SK-N-SH (cell line): Measurements from ENCODE around the gene PHF12. TPM values are rescaled to one million over a fixed set of nuclear protein-coding genes. Genes with fewer than 3 reads are reported as not detected.

Experiments
- CTCF ChIA-PET: fragments of 300-600, 350-600 bp; formaldehyde crosslinking; extraction: SDS; loops from one replicate; lab custom pipeline; 2021; lab: Yijun Ruan, JAX
- POLR2A ChIA-PET: fragments of 350-600 bp; sonication (Branson Sonifier 250); formaldehyde crosslinking; extraction: SDS; loops from one replicate; lab custom pipeline; 2020; ENCODE audit warnings: antibody characterized with exemption, inconsistent platforms; lab: Yijun Ruan, JAX
- DNase-seq: peaks from one replicate; pipeline ENCODE4 v3.0.0; 2012
- H2AFZ ChIP-seq: fragments of 200-600 bp; sonication (generic); 2 replicates; pipeline ENCODE4 v1.8.1; 2016; ENCODE audit warnings: antibody characterized with exemption, mild to moderate bottlenecking, low read depth
- H3F3A ChIP-seq: fragments of 200-600 bp; sonication (generic); replicated peaks from 2 replicates; pipeline ENCODE3; 2016; ENCODE audit warnings: antibody characterized with exemption, mild to moderate bottlenecking; ENCODE audit not compliant: insufficient read depth
- H3K27ac ChIP-seq, 2 experiments: fragments of 200-500 bp in 1 of 2; fragments of 200-600 bp in 1 of 2; sonication (Bioruptor generic) in 1 of 2; sonication (generic), shearing (Covaris generic) in 1 of 2; 2 replicates each; pipeline versions ENCODE4 v1.5.1 to v1.6.1; 2014 to 2016; ENCODE audit warnings: low read depth in 2 of 2, inconsistent platforms in 1 of 2, low read length in 1 of 2, mild to moderate bottlenecking in 1 of 2, mixed read lengths in 1 of 2
- H3K27me3 ChIP-seq: fragments of 200-600 bp; sonication (generic), shearing (Covaris generic); 2 replicates; pipeline ENCODE4 v1.6.1; 2016; ENCODE audit warnings: mixed run types; ENCODE audit not compliant: insufficient read depth
- H3K36me3 ChIP-seq, 2 experiments: fragments of 200-500 bp in 1 of 2; fragments of 200-600 bp in 1 of 2; sonication (Bioruptor generic) in 1 of 2; sonication (generic) in 1 of 2; replicated peaks in 1 of 2; 2 replicates each; pipeline versions ENCODE3 to v1.5.1; 2014 to 2016; ENCODE audit warnings: low read length in 1 of 2, mild to moderate bottlenecking in 1 of 2; ENCODE audit not compliant: insufficient read depth in 2 of 2, control insufficient read depth in 1 of 2
- H3K4me1 ChIP-seq, 2 experiments: fragments of 200-500 bp in 1 of 2; fragments of 200-600 bp in 1 of 2; sonication (Bioruptor generic) in 1 of 2; sonication (generic), shearing (Covaris generic) in 1 of 2; 2 replicates each; pipeline versions ENCODE4 v1.5.1 to v1.6.1; 2014 to 2016; ENCODE audit warnings: low read depth in 1 of 2, low read length in 1 of 2, mixed run types in 1 of 2; ENCODE audit not compliant: insufficient read depth in 2 of 2, control insufficient read depth in 1 of 2
- H3K4me2 ChIP-seq: fragments of 200-600 bp; sonication (generic), shearing (Covaris generic); 2 replicates; pipeline ENCODE4 v1.6.1; 2017; ENCODE audit warnings: mixed run types
- H3K4me3 ChIP-seq, 2 experiments: fragments of 200-500 bp in 1 of 2; fragments of 200-600 bp in 1 of 2; sonication (Bioruptor generic) in 1 of 2; sonication (generic), shearing (Covaris generic) in 1 of 2; 2 replicates each; pipeline versions ENCODE4 v1.5.1 to v1.8.1; 2014 to 2016; ENCODE audit warnings: low read depth in 2 of 2, inconsistent platforms in 1 of 2, low read length in 1 of 2, mild to moderate bottlenecking in 1 of 2, mixed read lengths in 1 of 2, moderate library complexity in 1 of 2
- H3K79me2 ChIP-seq: fragments of 200-600 bp; sonication (generic); 2 replicates; pipeline ENCODE4 v1.8.1; 2017; ENCODE audit warnings: mild to moderate bottlenecking; ENCODE audit not compliant: insufficient read depth
- H3K9ac ChIP-seq: fragments of 200-600 bp; sonication (generic); 2 replicates; pipeline ENCODE4 v1.6.1; 2017; ENCODE audit warnings: mixed run types
- H3K9me2 ChIP-seq: fragments of 200-600 bp; sonication (generic); 2 replicates; pipeline ENCODE4 v1.6.1; 2017; ENCODE audit warnings: mixed run types
- H3K9me3 ChIP-seq: fragments of 200-600 bp; sonication (generic); 2 replicates; pipeline ENCODE4 v1.6.1; 2017; ENCODE audit warnings: mixed run types, mild to moderate bottlenecking, moderate library complexity
- H4K20me1 ChIP-seq: fragments of 200-600 bp; sonication (generic); 2 replicates; pipeline ENCODE4 v1.6.1; 2017; ENCODE audit warnings: mild to moderate bottlenecking, mixed run types; ENCODE audit not compliant: insufficient read depth
- CHD2 ChIP-seq: fragments of 150-350 bp; IDR thresholded peaks from 2 replicates; pipeline ENCODE4 v1.6.1; 2018; ENCODE audit warnings: low read length; ENCODE audit not compliant: partially characterized antibody
- ELF1 ChIP-seq: IDR thresholded peaks from 2 replicates; pipeline ENCODE4 v1.4.0; 2012
- FOSL2 ChIP-seq: IDR thresholded peaks from 2 replicates; pipeline ENCODE4 v1.4.0; 2012; ENCODE audit warnings: low read depth, mild to moderate bottlenecking, moderate library complexity, borderline replicate concordance
- FOXM1 ChIP-seq: IDR thresholded peaks from 2 replicates; pipeline ENCODE4 v1.4.0; 2012; ENCODE audit warnings: low read depth, mild to moderate bottlenecking
- GABPA ChIP-seq: IDR thresholded peaks from 2 replicates; pipeline ENCODE4 v1.4.0; 2012; ENCODE audit warnings: low read depth, mild to moderate bottlenecking
- IRF3 ChIP-seq: fragments of 150-350 bp; IDR thresholded peaks from 2 replicates; pipeline ENCODE4 v1.6.1; 2016; ENCODE audit warnings: mild to moderate bottlenecking, low read depth, low read length
- JUND ChIP-seq: IDR thresholded peaks from 2 replicates; pipeline ENCODE4 v1.4.0; 2012
- MAX ChIP-seq: IDR thresholded peaks from 2 replicates; pipeline ENCODE4 v1.4.0; 2012; ENCODE audit warnings: low read depth
- PBX3 ChIP-seq: IDR thresholded peaks from 2 replicates; pipeline ENCODE4; 2012
- REST ChIP-seq: IDR thresholded peaks from 2 replicates; pipeline ENCODE4 v1.6.1; 2012; ENCODE audit warnings: mild to moderate bottlenecking, low read depth, low read length, moderate library complexity
- RFX5 ChIP-seq: IDR thresholded peaks from 2 replicates; pipeline ENCODE4 v1.6.1; 2012; ENCODE audit warnings: mild to moderate bottlenecking, improper control_type of control experiment, low read length
- USF1 ChIP-seq: IDR thresholded peaks from 2 replicates; pipeline ENCODE4 v1.4.0; 2012; ENCODE audit warnings: low read depth, borderline replicate concordance
- ZBTB33 ChIP-seq: IDR thresholded peaks from 2 replicates; pipeline ENCODE4 v1.4.0; 2012; ENCODE audit warnings: low read depth, borderline replicate concordance
- WGBS: methylation state at CpG from one replicate; pipeline ENCODE4 v1.1.6; 2017; ENCODE audit warnings: low lambda C conversion rate; 5-methylcytosine and 5-hydroxymethylcytosine counted together
- polyA plus RNA-seq, 3 experiments: library from polyadenylated mRNA; depleted of rRNA; stranded (reverse); fragments of >200 nt; gene quantifications; 2 replicates each; pipeline ENCODE4 v1.2.3, GENCODE V29; 2012

Gene PHF12
- polyA plus RNA-seq, 1 of the 3 experiments (the other 2 are of a cell fraction): 24.0 TPM

GRCh38 chr17:28929787-28930186 is 21.5 kb downstream of the PHF12 start (continued):
- TF ChIP-seq ZBTB33 (no peak), ELF1 (no peak), REST (no peak), CHD2 (peak; percentile 26), FOXM1 (no peak), USF1 (no peak), IRF3 (no peak), GABPA (no peak), RFX5 (no peak), JUND (no peak), FOSL2 (no peak), PBX3 (peak; percentile 22; the same call in 1 of the 2 replicates)

GRCh38 chr17:28928061-28928460 is 23.3 kb downstream of the PHF12 start:
- ChIA-PET POLR2A (no interaction called here), CTCF (interaction anchor here (1.3 to 6.3 kb wide), 5 partner anchors 11 to 202 kb away, joined by 4 to 44 read pairs (median 4); partner anchors contain the start of gene TLCD1)
- peaks cover 16% of the 10 kb centered on the region for H3F3A ChIP-seq
- H3K9ac ChIP-seq: no peak overlapping the region
- H3K27me3 ChIP-seq: no peaks in the 10 kb centered on the region
- peaks cover 61% of the 10 kb centered on the region for H4K20me1 ChIP-seq
- no peak for DNase-seq
- peaks cover 10 to 16% of the 10 kb centered on the region in 2 experiments; a peak in 2 of 4 replicates for H3K4me1 ChIP-seq
- no peaks in the 10 kb centered on the region for H3K9me3 ChIP-seq
- no peak overlapping the region for H3K4me3 ChIP-seq
- H2AFZ ChIP-seq: no peak overlapping the region
- H3K9me2 ChIP-seq: no peaks in the 10 kb centered on the region
- no peak overlapping the region for H3K4me2 ChIP-seq
- TF ChIP-seq FOSL2 (0 out of 2 replicates have a peak, but pooled peaks have one; percentile 14), MAX (no peak), USF1 (no peak)
- WGBS: 100% methylated on average over 2 of the region's 2 CpGs
- H3K27ac ChIP-seq: no peak overlapping the region
- peaks cover 14 to 36% of the 10 kb centered on the region in 2 experiments for H3K36me3 ChIP-seq
- H3K79me2 ChIP-seq: peaks cover 100% of the 10 kb centered on the region
